Activated CD4-positive, alpha-beta T cell treated with anti-CD3 and anti-CD28 coated beads for 24 hours (primary cell): Measurements from ENCODE around the gene ATP2A3.

Experiments
- DNase-seq, 2 donors: peaks; one replicate each; pipeline ENCODE4 v3.0.0-alpha.2; 2020; ENCODE audit warnings: low read depth in 2 of 2

ATP2A3 gene

GRCh38 chr17:3928406-3928805, 35.8 kb downstream of the ATP2A3 start:
- no peak for DNase-seq

- DNase-seq = no peak
Observed at GRCh38 chr17:3927628-3928340, 36.5 kb downstream of the ATP2A3 start.

DNA sequence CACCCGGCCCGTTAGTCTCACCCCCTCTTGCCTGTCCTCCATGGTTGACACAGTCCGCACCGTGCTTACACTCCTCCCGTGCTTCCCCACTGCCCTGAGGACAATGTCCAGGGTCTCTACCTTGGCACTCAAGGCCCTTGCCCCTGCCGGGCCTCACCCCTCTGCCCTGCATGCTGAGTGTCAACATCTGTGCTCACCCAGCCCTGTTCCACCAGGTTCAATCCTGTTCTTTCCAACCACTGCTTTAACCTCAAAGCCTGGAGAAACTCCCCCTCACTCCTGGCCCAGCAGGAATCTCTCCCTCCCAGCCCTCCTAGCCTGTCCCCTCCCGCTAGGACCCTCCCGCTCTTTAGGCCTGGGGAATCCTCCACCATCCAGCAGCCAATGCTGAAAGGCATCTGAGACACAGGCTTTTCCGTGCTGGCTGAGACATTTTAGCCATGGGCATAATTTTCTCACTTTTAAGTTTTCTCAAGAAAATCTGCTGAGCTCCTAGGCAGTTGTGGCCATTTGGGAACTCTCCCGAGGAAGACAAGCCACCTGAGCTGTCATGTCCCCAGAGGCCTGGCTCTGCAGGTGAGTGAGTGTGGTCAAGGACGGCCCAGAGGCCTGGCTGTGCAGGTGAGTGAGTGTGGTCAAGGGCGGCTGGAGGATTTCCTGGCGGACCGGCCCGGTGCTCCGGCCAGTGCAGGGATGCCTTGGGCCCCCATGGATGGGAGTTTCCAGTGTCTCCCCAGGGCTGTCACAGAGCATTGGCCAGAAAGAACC, 37.2 kb downstream of the ATP2A3 start:
- DNase-seq = no peak

DNA sequence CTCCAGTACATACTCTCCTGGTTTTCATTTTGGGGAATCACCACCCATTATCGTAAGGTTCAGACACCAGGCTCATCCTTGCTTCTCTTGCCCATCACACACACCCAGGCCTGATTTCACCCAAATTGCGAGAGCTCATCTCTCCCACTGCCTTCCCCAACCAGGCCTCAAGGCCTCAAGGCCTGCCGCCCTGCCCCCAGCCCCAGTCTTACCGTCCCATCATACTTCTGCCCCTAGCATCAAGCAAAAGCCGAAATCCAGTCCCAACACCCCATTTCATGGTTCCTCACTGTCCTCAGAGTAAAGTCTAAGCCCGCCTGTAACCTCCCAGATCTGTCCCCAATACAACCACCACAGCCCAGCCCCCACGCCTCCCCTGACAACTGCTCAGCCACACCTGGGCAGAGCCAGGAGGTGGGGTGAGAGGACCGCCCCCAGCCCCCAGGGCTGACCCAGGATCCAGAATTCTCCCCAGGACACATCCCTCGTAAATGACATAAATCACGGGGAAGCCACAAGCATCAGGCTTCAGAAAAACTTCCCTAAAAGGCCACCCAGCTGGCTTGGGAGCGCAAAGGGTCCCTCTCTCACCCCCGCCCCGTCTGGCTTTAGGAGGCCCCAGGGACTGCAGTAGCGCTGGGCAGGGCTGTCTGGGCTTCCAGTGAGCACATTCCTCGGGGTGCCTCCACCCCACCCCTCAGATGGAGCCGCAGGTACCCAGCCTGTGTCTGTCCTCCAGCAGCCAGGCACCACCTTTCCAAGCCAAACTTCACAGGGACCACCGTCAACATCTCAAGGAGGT, 38.4 kb downstream of the ATP2A3 start:
- DNase-seq = no peak

- no peak for DNase-seq
Observed at GRCh38 chr17:3924512-3925350, 39.5 kb downstream of the ATP2A3 start.

DNA sequence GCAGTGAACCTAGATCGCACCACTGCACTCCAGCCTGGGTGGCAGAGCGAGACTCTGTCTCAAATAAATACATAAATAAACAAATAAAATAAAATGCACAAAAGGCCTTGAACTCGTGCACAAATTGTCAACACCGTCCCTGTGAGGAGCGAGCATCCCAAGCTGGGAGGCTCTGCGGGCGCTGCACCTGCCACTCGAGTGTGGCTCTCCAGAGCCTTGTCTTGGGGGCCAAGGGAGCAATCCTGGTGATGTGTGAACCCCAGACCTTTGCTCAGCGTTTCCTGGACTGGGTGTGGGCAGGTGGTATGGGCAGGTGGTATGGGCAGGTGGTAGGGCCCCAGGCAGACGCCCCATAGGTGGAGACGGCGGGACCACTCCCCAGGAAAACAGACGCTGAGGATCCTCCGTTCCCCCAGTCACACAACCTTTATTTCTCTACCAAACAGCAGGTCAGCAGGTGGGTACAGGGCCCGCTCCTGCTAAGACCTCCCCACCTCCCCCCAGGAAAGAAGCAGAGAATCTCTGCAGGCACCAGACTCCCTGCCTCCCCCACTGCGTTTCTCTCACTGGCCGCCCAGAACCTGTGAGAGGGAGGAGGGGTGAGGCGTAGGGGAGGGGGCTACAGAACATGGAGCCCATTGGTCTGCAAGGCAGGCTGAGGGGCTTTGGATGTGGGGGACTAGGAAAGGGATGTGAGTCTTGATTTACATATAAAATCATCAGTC, 40.6 kb downstream of the ATP2A3 start:
- no peak for DNase-seq

DNA sequence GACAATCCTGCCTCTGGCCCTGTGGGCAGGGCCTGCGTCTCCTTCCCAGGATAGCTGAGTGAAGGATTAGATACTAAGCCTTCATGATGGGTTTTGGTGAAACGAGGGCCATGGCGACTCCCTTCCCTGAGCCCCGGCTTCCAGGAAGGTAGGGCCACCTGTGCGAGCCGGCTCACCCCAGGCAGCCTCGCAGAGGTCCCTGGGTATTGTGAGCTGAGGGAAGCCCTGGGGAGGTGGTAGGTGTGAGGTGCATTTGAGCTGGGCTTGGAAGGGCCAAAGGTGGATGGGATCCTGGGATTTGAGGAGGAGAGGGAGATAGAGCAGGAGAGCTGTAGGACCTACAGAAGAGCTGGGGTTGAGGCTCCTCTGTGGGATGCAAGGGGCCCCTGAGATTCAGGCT, 41.5 kb downstream of the ATP2A3 start:
- DNase-seq = no peak

DNA sequence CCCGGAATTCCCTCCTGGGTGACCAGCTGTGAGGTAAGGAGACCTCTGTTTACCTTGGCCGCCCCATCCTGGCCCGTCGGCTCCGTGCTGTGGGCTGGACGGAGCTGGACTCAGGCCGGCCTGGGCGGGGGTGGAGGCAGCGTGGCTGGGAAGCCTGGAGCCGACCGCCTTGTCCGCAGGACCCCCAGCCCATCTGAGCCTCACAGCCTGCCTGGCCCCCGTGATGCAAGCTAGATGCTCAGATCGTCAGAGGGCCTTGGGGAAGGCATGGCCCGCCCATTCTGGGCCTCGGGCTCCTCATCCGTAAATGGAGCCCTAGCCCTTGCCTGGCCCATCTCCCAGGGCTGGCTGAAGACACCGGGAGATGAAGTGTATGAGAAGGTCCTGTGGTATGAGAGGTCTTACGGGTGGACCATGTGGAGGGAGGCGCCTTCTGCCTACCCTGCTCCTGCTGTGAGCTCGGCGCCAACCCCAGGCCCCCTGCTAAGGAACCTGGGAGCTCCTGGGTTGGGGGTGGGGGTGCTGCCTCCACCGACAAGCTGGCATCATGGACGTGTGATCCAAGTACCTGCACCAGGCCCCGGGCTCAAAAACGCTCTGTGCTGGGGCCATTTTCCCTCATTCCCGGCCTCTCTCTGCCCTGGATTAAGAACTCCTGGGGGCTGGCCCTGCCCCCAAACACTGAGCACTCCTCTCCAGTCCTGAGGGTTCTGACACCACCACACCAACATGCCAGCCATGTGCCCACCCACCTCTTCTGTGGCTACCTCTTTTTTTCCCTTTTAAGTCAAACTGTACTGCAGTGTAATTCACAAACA, 42.5 kb downstream of the ATP2A3 start:
- DNase-seq = no peak

GRCh38 chr17:3921006-3921405, 43.2 kb downstream of the ATP2A3 start:
- no peak for DNase-seq

DNA sequence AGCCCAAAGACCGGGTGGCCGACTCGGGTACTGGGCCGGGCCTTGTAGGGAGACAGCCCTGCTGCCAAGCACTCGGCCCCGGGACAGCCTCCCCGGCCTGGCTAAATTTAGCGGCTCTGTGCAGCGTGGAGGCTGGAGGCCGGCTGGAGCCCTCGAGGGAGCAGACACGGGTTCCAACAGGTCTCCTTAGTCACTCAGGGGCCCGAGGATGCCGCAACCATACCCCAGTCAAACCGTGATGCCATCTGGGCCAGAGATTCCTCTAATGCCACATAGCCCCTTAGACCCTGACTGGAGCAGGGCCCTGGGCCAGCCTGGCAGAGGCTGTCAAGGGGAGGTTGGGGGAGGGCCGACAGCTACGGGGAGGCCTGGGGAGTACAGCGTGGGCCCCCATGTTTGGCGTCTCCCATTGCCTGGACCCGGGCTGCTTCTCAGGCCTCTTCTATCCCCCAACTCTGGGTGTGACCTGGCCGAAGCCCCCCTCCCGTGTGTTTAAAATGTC, 45.1 kb downstream of the ATP2A3 start:
- DNase-seq = no peak

GRCh38 chr17:3918372-3919122, 45.7 kb downstream of the ATP2A3 start:
- DNase-seq = no peak

DNA sequence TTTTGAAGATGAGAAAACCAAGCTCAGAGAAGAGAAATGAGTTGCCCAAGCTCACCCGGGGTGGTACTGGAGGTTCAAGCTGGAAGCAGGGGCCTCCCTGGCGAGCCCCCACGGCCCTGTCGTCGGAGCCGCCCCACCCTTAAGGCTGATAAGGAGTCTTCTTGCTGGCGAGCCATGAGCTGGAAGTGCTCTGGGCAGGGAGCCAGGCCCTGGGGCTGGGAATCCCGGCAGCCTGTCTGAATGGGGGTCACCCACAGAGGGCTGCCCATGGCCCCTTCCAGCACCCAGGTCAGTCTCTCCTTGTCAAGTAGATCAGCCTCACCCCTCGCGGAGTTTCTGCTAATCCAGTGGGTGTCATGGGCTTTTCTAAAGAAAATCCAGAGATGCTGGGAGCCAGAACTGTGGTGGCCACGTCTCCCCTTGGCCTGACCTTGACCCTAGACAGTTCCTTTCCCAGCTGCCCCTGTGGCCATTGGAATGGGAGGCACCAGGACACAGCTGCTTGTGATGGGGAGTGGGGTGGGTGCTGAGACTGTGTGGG, 46.8 kb downstream of the ATP2A3 start:
- DNase-seq = no peak

GRCh38 chr17:3916825-3917224, 47.4 kb downstream of the ATP2A3 start:
- DNase-seq = no peak

DNA sequence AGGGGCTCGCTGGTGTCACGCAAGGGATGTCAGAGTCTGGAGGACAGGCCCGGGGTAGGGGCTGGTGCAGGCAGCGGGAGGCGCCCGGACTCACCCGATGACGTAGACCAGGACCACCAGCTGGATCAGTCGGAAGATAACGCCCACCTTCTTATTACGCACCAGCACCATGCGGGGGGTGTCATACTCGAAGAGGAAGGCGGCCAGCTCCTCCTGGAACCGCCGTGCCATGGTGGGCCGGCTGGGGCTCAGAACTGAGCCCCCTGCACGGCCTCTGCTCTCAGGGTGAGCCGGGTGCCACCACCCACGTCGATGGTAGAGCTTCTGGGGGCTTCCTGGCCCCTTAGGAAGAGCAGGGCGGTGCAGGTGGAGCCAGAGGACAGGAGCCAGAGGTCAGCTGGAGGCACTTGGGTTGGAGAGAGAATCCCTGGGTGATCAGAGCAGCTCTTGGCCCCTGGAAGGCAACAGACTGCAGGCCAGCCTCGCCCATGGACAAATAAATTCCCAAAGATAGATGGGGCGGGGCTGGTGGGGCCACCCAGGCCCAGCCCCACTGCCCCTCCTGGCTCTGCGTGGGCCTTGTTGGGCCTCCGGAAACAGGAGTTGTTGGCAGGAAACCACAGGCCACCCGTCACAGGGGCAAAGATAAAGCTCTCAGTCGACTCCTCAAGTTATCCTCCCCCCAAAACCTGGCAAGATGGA, 48.1 kb downstream of the ATP2A3 start, which contains the start of gene P2RX1:
P2RX1 (minus strand) TSS at position 471 of the 702 bp plus-strand sequence; CDS start at position 231, 240 bp downstream.
- DNase-seq = no peak

DNA sequence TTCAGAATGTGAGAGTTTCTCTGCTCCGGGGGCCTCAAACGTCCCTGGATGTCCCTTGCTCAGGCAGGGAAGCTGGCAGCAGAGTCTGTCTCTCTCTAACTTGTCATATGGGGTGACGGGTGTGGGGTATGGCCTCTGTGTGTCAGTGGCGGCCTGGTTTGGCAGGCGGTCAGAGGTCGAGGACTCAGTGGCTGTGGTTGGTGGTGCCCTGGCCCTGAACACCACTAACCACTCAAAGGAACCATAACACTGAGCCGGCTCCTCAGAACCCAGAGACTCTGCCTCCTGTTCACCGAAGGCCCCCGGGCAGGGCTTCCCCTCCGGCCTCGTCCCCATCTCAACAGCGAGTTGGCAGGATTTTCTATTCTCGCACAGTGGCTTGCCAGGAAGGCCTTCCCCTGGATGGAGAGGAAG, 48.6 kb downstream of the ATP2A3 start:
- DNase-seq = no peak

GRCh38 chr17:3914312-3914670, 49.9 kb downstream of the ATP2A3 start:
- DNase-seq = no peak

GRCh38 chr17:3913531-3914311, 50.5 kb downstream of the ATP2A3 start:
- peak; percentile 75 to 79 for DNase-seq
